Measurements from ENCODE around the gene NR2F2.

The NR2F2 gene

GRCh38 chr15:96330450-96331143, at the start of gene NR2F2:
NR2F2 (plus strand) TSS chr15:96330700; CDS start chr15:96332106, 1,406 bp downstream.
- peak; percentile 36 to 48 for DNase-seq (ENCODE audit: low read depth in 2 of 2)

DNA sequence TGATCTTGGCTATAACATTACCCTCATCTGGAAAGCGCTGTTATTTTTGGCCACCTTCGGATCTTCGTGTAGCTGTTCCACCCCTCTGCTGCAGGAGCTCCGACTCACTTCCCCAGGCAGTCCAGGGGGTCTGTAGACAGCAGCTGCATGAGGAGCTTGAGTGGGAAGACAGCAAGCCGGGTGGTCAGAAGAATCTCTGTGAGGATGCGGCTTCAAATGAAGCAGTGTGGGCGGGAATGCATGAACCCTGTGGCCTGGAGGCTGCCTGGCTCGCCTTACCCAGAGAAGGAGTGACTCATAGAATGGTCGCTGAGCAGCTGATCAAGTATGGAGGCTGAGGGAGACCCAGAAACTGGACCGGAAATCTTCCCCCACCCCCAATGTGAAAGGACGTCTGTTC, 45.2 kb upstream of the NR2F2 start:
- DNase-seq (ENCODE audit: low read depth in 2 of 2): no peak

DNA sequence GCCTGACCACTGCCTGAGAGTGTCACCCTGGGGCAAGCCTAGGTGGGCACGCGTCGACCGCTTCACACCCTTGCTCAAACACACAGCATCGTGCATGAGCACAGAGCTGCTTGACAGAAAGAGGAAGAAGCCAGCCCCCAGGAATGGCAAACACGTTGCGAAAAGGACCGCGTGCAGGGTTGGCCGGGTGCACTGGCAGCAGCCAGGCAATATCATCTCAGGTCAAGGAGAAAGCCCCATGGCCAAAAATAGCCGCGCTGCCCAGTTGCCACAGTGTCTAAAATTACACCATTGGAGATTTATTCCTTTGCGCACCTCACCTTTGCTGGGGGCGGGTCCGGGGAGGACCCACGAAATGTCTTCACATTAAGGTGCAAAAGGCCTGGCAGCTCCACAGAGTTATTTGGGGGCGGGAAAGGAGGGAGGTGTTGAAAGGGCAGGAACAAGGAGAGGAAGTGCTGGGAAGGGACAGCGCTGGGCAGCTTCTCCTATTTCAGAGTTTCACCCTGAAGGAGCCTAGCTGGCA, 44.7 kb upstream of the NR2F2 start:
- DNase-seq (ENCODE audit: low read depth in 2 of 2): no peak

DNA sequence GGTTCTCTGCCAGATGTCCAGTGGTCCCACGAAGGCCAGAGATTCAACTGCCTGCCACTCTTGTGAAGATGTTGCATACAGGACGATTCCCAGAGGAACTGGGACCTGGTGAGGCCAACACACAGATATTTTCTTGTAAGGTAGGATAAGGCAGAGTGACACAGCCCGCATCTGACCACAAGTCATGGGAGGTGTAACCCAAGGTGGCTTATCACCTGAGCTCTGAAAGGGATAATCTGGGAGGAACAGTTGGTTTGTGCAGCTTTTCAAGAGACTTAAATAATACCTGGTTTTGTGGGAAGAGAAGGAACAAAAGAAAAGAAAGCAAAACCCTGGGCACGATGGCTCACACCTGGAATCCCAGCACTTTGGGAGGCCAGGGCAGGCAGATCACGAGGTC, 39.8 kb upstream of the NR2F2 start:
- no peak for DNase-seq (ENCODE audit: low read depth in 2 of 2)

DNA sequence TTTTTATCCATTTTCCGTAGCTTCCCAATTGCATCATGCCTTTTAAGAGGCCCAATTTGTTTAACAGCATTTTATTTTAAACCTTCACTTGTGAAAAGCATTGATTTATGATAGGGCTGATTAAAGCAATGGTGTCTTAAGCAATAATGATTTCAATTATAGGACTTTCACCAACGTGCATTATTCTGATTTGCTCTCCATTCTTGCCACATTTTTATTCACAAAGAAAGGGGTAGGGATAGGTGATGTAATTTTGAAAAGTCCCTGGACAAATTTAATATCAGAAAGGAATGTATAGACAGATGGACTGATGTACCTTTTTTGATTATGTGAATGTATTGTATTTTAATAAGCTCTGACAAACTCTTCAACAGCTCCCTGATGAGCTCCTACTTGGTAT, 37.9 kb upstream of the NR2F2 start:
- DNase-seq (ENCODE audit: low read depth in 2 of 2): no peak

- no peak for DNase-seq (ENCODE audit: low read depth in 2 of 2)
Measured at GRCh38 chr15:96293441-96293840, 37.1 kb upstream of the NR2F2 start.

DNA sequence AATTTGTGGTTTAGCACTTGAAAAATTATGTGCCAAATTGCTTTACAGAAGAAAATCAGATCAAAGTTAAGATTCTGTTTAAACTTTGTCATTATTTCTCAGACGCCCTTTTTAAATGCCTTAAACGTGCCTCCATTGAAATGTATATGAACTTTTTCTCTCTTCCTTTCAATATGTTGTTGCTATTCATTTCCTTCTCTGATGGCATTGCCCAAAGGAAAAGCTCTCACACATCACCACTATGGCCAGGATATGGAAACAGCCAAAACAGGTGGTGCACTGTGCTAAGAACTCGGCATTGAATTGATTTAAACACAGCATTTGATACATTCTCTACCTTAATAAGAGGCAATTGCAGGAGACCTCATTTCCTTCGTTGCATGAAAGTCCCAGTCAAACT, 35.7 kb upstream of the NR2F2 start:
- DNase-seq (ENCODE audit: low read depth in 2 of 2): no peak

GRCh38 chr15:96296264-96296663, 34.2 kb upstream of the NR2F2 start:
- DNase-seq (ENCODE audit: low read depth in 2 of 2): no peak

- DNase-seq (ENCODE audit: low read depth in 2 of 2): no peak
Measured at GRCh38 chr15:96297783-96298182, 32.7 kb upstream of the NR2F2 start.

DNA sequence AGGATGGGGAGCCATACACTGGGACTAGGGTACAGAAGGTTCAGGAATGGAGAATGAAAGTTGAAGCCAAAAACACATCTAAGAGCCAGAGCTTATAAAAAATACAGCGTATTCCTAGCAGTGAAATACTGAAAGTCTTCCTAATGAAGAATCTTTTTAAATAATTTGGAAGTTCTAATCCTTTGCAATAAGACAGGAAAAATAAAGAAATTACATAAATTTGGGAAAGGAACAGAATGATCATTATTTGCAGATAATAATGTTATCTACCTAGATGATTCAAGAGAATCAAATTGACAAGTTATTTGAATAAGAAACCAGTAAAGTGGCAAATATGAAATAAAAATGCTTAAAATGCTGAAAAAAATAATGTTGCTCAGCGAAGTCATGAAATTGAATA, 32.3 kb upstream of the NR2F2 start:
- DNase-seq (ENCODE audit: low read depth in 2 of 2): no peak

DNA sequence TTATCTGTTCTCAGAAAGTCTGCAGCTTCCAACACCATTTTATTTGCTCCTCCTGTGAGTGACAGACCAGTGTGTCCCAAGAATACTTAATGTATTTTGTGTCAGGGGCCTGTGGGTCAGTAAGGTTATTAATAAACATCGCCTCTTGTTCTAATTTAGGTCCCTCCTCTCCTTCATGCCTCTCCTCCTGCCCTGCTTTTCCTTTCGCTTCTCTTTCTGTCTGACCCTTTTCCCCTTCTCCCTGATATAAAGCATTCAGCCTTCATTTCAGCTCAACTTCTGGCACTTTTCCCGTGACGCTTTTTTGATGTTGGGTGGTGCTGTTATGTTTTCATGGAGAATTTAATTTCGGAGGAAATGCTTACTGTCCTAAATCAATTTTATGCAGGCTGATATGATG, 29.7 kb upstream of the NR2F2 start:
- DNase-seq (ENCODE audit: low read depth in 2 of 2): no peak

DNA sequence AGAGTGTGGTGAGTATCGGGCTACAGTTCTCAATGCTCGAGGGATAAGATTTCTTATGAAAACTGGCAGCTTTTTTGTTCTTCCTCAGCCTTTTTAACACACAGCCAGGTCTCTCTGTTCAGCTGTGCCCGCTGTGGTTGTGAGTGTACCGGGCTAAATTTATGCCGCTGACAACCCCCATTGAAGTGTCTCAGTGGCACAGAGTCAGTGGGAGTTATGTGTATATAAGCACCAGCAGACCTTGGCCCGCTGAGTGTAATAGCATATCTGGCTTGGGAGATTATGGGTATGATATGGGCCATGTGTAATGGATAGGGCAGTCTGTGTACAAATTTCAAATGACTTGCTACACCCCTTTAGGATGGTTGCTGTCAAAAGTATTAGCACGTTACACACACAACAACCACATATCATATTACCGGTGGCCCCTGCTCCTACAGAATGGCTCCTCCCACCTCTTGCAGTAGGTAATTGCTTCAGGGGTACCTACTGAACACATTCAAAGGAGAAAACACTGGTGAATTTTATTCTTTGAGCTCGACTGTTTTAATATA, 26.9 kb upstream of the NR2F2 start:
- no peak for DNase-seq (ENCODE audit: low read depth in 2 of 2)

DNA sequence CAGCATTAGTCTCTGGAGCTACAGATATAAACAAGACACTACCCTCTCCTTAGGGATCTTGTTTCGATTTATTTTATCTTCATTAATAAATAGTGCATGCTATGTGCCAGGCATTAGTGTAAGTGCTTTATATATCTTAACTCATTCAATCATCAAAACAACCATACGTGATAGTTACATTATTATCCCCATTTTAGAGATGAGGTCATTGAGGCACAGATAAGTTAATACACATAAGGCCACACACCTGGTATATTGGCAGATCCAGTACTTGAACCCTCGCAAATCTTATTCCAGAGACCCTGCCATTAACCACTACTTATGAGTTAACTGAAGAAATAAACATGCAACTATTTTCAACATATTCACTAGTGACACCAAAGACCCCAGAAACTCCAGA, 25.7 kb upstream of the NR2F2 start:
- no peak for DNase-seq (ENCODE audit: low read depth in 2 of 2)

GRCh38 chr15:96306321-96306720, 24.2 kb upstream of the NR2F2 start:
- DNase-seq (ENCODE audit: low read depth in 2 of 2): no peak

DNA sequence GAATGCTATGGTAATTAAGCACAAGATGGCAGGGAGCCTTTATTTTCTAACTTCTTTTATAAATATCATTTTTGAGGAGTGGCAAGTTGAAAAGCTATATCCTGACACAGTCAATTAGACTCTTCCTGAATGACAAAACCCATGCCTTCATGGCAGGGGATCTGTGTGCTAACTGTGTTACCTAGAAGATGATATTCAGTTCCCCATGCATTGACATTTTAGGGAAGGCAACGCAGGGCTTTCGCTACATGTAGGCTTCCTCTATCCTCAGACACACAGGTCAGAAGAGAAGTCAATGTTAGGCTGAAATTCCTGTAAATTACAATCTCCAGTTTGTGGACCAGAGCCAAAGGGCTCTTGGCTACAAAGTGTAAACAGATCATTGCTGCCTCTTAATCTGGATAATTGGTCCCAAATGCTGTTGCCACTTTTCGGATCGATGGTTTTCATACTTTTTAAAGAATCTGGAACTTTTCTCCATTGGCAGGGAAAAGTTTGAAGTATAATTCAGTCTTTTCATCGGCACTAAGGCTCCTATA, 22.6 kb upstream of the NR2F2 start:
- DNase-seq (ENCODE audit: low read depth in 2 of 2): no peak

GRCh38 chr15:96309143-96309660, 21.3 kb upstream of the NR2F2 start:
- DNase-seq (ENCODE audit: low read depth in 2 of 2): no peak

- DNase-seq (ENCODE audit: low read depth in 2 of 2): no peak
Measured at GRCh38 chr15:96311256-96311955, 19.1 kb upstream of the NR2F2 start.

GRCh38 chr15:96311956-96312294, 18.6 kb upstream of the NR2F2 start:
- DNase-seq (ENCODE audit: low read depth in 2 of 2): no peak

DNA sequence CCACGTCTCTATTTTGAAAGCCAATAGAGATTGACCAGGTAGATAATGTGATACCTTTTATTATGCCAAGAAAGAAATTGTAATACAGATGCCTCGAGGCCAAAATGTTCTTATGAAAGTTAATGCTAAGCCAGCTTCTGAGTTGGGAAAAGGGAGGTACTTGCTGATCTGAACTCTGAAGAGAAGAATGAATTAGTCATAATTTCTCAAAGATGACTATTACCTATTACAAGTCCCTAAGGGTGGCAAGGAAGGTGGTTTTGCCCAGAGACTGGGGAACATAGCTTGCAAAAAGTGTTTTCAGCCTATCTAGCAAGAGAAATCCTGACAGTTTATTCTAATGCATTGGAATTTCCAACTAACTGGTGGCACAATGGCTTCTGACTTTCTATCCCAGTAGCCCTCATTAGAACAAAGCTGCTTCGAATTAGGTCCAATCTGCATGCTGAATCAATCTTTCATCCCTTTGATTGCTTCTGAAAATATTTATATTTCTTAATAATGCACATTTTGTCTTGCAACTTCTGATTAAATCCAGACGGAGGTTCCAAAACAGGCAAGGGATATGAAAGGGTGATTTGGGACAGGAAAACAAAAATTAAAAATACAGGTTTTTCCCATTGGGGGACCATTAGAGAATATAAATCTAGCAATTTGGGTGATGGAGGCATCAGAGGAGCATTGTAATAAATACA, 17.7 kb upstream of the NR2F2 start:
- DNase-seq (ENCODE audit: low read depth in 2 of 2): no peak

DNA sequence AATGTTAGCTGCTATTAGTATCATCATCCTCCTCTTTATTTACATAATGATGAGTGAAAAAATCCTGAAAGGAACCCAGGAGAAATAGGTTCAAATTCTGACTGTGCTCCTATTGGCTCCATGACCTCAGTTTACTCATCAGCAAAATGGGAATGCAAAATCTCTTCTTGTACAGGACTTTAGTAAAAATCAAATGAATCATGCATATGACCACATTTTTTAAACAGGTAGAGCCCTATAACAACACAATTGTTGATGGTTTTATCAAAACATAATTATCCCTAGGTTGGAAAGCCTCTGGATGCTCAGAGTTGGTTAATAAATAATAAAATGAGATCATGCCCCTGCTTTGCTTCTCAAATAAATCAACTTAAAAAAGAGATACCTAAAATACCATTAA, 16.0 kb upstream of the NR2F2 start:
- no peak for DNase-seq (ENCODE audit: low read depth in 2 of 2)

DNA sequence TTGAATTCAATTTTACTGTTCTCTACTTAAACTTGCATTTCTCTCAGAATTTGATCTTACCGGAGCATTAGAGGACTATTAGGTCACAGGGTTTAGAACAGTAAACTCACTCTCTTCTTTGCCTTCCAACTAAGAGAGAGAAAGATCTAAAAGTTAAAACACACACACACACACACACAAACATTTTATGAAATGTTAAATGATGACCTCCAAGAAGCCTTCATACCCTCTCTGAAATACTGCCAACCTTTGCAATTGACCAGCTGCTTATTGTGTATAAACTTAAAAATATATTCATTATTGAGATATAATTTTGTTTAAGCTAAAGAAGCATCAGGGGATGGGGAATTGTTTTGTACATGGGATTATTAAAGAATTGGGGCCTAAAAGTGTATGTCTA, 15.5 kb upstream of the NR2F2 start:
- no peak for DNase-seq (ENCODE audit: low read depth in 2 of 2)
